Activated CD4-positive, alpha-beta memory T cell treated with anti-CD3 and anti-CD28 coated beads for 36 hours (primary cell): ENCODE data around the gene PITPNC1. TPM values are rescaled to one million over a fixed set of nuclear protein-coding genes. Genes with fewer than 3 reads are reported as not detected.
"Not testable (repeated sequence)": the region's sequence is repeated elsewhere in the genome, so short reads cannot be mapped to it uniquely, and the experiment has no call there.

Source experiments
- CTCF ChIA-PET: fragments of 350-600 bp; sonication (Branson Sonifier 250); formaldehyde crosslinking; loops from one replicate; lab custom pipeline; 2021; ENCODE audit warnings: antibody characterized with exemption, inconsistent platforms; lab: Charles Lee
- POLR2A ChIA-PET: fragments of 350-600 bp; sonication (Branson Sonifier 250); formaldehyde crosslinking; loops from one replicate; lab custom pipeline; 2021; ENCODE audit warnings: antibody characterized with exemption; lab: Charles Lee
- DNase-seq: peaks from one replicate; pipeline ENCODE4 v3.0.0-alpha.2; 2020
- H3K27ac Mint-ChIP-seq: one replicate; pipeline ENCODE4 v1.8.0; 2021; ENCODE audit warnings: mixed read lengths
- H3K27me3 Mint-ChIP-seq: one replicate; pipeline ENCODE4 v1.8.0; 2021; ENCODE audit warnings: mixed read lengths
- H3K36me3 Mint-ChIP-seq: one replicate; pipeline ENCODE4 v1.8.0; 2021; ENCODE audit warnings: mixed read lengths
- H3K4me1 Mint-ChIP-seq: one replicate; pipeline ENCODE4 v1.8.0; 2021; ENCODE audit warnings: low read depth, mixed read lengths
- H3K4me3 Mint-ChIP-seq: one replicate; pipeline ENCODE4 v1.8.0; 2021; ENCODE audit warnings: mild to moderate bottlenecking, mixed read lengths
- H3K9me3 Mint-ChIP-seq: one replicate; pipeline ENCODE4 v1.8.0; 2021; ENCODE audit warnings: mixed read lengths
- intact Hi-C: fragments of 100-400 bp; cut with micrococcal nuclease; formaldehyde crosslinking; loops from one replicate; pipeline ENCODE4 v1.15.1; 2023
- total RNA-seq, 2 experiments: library from RNA; stranded (reverse); gene quantifications; one replicate each; pipeline ENCODE4 v1.2.3, GENCODE V29; 2021

Gene PITPNC1
- total RNA-seq, 2 experiments from 2014 or later: 35.7 to 37.3 TPM

- CTCF ChIA-PET: interaction anchor here (2.9 kb wide), 1 partner anchor 110 kb away, joined by 9 read pairs; no protein-coding TSS in a partner anchor
- POLR2A ChIA-PET: no interaction called here
- Mint-ChIP-seq H3K27me3 (no peaks in the 10 kb centered on the region), H3K4me1 (peaks cover 53% of the 10 kb centered on the region), H3K9me3 (no peaks in the 10 kb centered on the region), H3K27ac (no peak overlapping the region), H3K4me3 (no peak overlapping the region), H3K36me3 (no peaks in the 10 kb centered on the region)
- intact Hi-C loops: no loop called here
- no peak for DNase-seq
Measured at GRCh38 chr17:67488768-67489167, 111.7 kb downstream of the PITPNC1 start.

- intact Hi-C loops: no loop called here
- ChIA-PET POLR2A (no interaction called here), CTCF (interaction anchor here (2.9 kb wide), 1 partner anchor 110 kb away, joined by 9 read pairs; no protein-coding TSS in a partner anchor)
- Mint-ChIP-seq H3K27ac (peak overlapping the region; percentile 64), H3K4me1 (peaks cover 49% of the 10 kb centered on the region), H3K4me3 (no peak overlapping the region), H3K27me3 (no peaks in the 10 kb centered on the region), H3K9me3 (no peaks in the 10 kb centered on the region), H3K36me3 (no peaks in the 10 kb centered on the region)
- DNase-seq: peak; percentile 49
Measured at GRCh38 chr17:67489273-67489672, 112.2 kb downstream of the PITPNC1 start.

DNA sequence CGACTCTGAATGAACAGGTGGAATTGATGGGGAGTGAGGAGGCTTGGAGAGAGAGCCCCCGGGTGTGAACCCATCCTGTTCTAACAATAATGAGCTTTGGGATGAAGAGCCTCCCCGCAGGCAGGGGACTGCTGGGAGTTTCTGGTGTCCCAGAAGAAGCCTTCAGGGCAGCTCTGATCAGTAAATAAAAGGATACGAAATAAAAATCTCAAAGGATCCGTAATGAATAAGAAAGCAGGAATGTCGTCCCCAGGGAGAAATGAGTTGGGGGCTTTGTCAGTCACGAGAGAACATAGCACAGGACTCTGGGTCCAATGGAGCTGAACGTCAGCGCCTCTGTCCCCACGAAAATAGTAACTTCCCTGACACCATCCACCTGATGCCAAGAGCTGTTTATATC lies 113.4 kb downstream of the PITPNC1 start:
- peaks cover 47% of the 10 kb centered on the region for H3K4me1 Mint-ChIP-seq
- H3K27me3 Mint-ChIP-seq: no peaks in the 10 kb centered on the region
- DNase-seq: no peak
- H3K27ac Mint-ChIP-seq: no peak overlapping the region
- H3K4me3 Mint-ChIP-seq: no peak overlapping the region
- H3K36me3 Mint-ChIP-seq: peaks cover 1% of the 10 kb centered on the region
- ChIA-PET POLR2A (interaction anchor here (0.6 kb wide), 1 partner anchor 13 kb away, joined by 4 read pairs; no protein-coding TSS in a partner anchor), CTCF (interaction anchor here (0.6 to 2.9 kb wide), 3 partner anchors 111 to 338 kb away, joined by 3 to 9 read pairs (median 3); no protein-coding TSS in a partner anchor)
- intact Hi-C loops: no loop called here
- peaks cover 2% of the 10 kb centered on the region for H3K9me3 Mint-ChIP-seq

- H3K4me3 Mint-ChIP-seq: no peak overlapping the region
- peaks cover 1% of the 10 kb centered on the region for H3K36me3 Mint-ChIP-seq
- ChIA-PET CTCF (interaction anchor here (0.6 to 2.9 kb wide), 3 partner anchors 16 to 199 kb away, joined by 3 to 9 read pairs (median 3); no protein-coding TSS in a partner anchor), POLR2A (no interaction called here)
- DNase-seq: no peak
- intact Hi-C loops: no loop called here
- peaks cover 47% of the 10 kb centered on the region for H3K4me1 Mint-ChIP-seq
- no peaks in the 10 kb centered on the region for H3K27me3 Mint-ChIP-seq
- peaks cover 4% of the 10 kb centered on the region for H3K9me3 Mint-ChIP-seq
- H3K27ac Mint-ChIP-seq: no peak overlapping the region
Measured at GRCh38 chr17:67491009-67491680, 114.1 kb downstream of the PITPNC1 start.

DNA sequence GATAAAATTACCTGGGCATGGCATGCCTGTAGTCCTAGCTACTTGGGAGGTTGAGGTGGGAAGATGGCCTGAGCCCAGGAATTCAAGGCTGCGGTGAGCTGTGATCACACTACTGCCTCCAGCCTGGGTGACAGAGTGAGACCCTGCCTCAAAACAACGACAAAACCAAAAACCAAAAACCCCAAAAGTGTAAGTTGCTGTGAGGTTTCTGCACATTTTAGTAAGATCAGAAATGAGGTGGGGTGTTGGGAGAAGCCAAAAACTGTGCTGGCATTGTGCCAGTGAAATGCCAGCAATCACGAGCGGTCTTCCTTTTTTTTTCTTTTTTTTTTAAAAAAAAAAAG lies 114.6 kb downstream of the PITPNC1 start:
- H3K4me3 Mint-ChIP-seq: no peak overlapping the region
- H3K9me3 Mint-ChIP-seq: peaks cover 4% of the 10 kb centered on the region
- POLR2A ChIA-PET: no interaction called here
- intact Hi-C loops: no loop called here
- H3K27me3 Mint-ChIP-seq: no peaks in the 10 kb centered on the region
- no peak overlapping the region for H3K27ac Mint-ChIP-seq
- no peak for DNase-seq
- CTCF ChIA-PET: interaction anchor here (0.9 to 2.9 kb wide), 3 partner anchors 10 to 113 kb away, joined by 3 to 9 read pairs (median 3); no protein-coding TSS in a partner anchor
- H3K4me1 Mint-ChIP-seq: peaks cover 46% of the 10 kb centered on the region
- peaks cover 1% of the 10 kb centered on the region for H3K36me3 Mint-ChIP-seq

DNA sequence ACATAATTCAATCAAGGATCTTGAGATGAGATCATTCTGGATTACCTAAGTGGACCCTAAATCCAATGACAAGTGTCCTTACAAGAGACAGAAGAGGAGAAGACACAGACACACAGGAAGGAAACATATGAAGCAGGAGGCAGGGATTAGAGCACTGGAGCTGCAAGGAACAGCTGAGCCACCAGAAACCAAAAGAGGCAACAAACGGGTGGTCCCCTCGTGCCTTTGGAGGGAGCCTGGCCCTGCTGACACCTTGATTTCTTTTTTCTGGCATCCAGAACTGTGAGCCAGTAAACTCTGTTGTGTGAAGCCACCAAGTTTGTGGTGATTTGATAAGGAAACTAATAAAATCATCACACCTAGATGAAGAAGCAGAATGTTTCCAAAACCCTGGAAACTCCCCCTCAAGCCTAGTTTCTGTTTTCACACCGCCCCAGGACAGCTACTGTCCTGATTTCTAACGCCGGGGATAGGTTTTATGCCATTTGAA lies 115.2 kb downstream of the PITPNC1 start:
- POLR2A ChIA-PET: no interaction called here
- peaks cover 42% of the 10 kb centered on the region for H3K4me1 Mint-ChIP-seq
- no peaks in the 10 kb centered on the region for H3K27me3 Mint-ChIP-seq

GRCh38 chr17:67492824-67493517 lies 115.9 kb downstream of the PITPNC1 start:
- peaks cover 1% of the 10 kb centered on the region for H3K36me3 Mint-ChIP-seq
- POLR2A ChIA-PET: interaction anchor here (1.3 kb wide), 1 partner anchor 127 kb away, joined by 4 read pairs; the partner anchor contains the start of gene PSMD12
- no peak overlapping the region for H3K27ac Mint-ChIP-seq
- CTCF ChIA-PET: interaction anchor here (0.5 to 3.0 kb wide), 3 partner anchors 9 to 21 kb away, joined by 3 to 10 read pairs (median 4); no protein-coding TSS in a partner anchor
- intact Hi-C loops: no loop called here
- H3K27me3 Mint-ChIP-seq: no peaks in the 10 kb centered on the region
- DNase-seq: no peak
- H3K4me3 Mint-ChIP-seq: no peak overlapping the region
- H3K9me3 Mint-ChIP-seq: peaks cover 4% of the 10 kb centered on the region
- H3K4me1 Mint-ChIP-seq: peaks cover 36% of the 10 kb centered on the region

More for the DNA sequence above, 115.2 kb downstream of the PITPNC1 start:
- DNase-seq: no peak
- intact Hi-C loops: no loop called here
- Mint-ChIP-seq H3K4me3 (no peak overlapping the region), H3K36me3 (peaks cover 1% of the 10 kb centered on the region), H3K9me3 (peaks cover 4% of the 10 kb centered on the region), H3K27ac (no peak overlapping the region)
- CTCF ChIA-PET: interaction anchor here (0.5 to 0.9 kb wide), 2 partner anchors 10 to 20 kb away, joined by 3 to 4 read pairs; no protein-coding TSS in a partner anchor

DNA sequence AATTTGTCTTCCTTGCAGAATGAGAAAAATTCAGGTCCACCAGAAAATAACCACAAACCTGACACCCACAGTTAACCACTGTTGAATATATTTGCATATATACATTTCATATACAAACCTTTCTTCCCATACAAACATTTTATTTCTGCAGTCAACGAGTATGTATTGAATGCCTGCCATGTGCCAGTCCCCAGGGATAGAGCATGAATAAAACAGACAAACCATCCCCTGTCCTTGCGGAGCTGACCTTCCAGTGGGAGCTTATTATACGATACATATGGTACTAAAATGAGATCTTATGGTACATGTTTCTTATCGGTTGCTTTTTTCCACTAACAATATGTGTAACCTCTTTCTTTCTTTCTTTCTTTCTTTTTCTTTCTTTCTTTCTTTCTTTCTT lies 116.7 kb downstream of the PITPNC1 start:
- no peak overlapping the region for H3K4me3 Mint-ChIP-seq
- H3K9me3 Mint-ChIP-seq: peaks cover 4% of the 10 kb centered on the region
- H3K36me3 Mint-ChIP-seq: peaks cover 1% of the 10 kb centered on the region
- H3K27me3 Mint-ChIP-seq: no peaks in the 10 kb centered on the region
- no peak overlapping the region for H3K27ac Mint-ChIP-seq
- ChIA-PET POLR2A (interaction anchor here (1.3 kb wide), 1 partner anchor 128 kb away, joined by 4 read pairs; the partner anchor contains the start of gene PSMD12), CTCF (interaction anchor here (3.0 kb wide), 1 partner anchor 18 kb away, joined by 10 read pairs; no protein-coding TSS in a partner anchor)
- no peak for DNase-seq
- intact Hi-C loops: no loop called here
- peaks cover 36% of the 10 kb centered on the region for H3K4me1 Mint-ChIP-seq

DNA sequence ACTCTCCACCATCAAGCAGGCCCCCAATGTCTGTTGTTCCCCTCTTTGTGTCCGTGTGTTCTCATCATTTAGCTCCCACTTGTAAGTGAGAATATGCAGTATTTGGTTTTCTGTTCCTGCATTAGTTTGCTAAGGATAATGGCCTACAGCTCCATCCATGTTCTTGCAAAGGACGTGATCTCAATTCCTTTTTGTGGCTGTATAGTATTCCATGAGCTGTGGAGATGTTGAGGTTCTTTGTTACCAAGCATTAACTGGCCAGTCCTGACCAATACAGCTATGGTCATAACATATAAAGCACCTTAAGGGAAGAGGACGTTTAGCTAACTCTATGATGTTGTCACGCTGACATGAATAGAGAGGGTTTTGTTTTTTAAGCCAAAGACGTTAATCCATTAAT lies 118.5 kb downstream of the PITPNC1 start:
- H3K27ac Mint-ChIP-seq, intact Hi-C loops: not testable (repeated sequence)

GRCh38 chr17:67496286-67496685 lies 119.2 kb downstream of the PITPNC1 start:
- Mint-ChIP-seq H3K4me3 (no peak overlapping the region), H3K9me3 (peaks cover 4% of the 10 kb centered on the region), H3K36me3 (peaks cover 1% of the 10 kb centered on the region), H3K27me3 (no peaks in the 10 kb centered on the region), H3K27ac (no peak overlapping the region), H3K4me1 (peaks cover 31% of the 10 kb centered on the region)
- POLR2A ChIA-PET: interaction anchor here (0.7 kb wide), 1 partner anchor 154 kb away, joined by 4 read pairs; no protein-coding TSS in a partner anchor
- intact Hi-C loops: no loop called here
- DNase-seq: no peak
- CTCF ChIA-PET: interaction anchor here (0.7 to 3.0 kb wide), 2 partner anchors 14 to 21 kb away, joined by 4 to 10 read pairs; no protein-coding TSS in a partner anchor

More for the DNA sequence above, 118.5 kb downstream of the PITPNC1 start:
- H3K36me3 Mint-ChIP-seq, H3K27me3 Mint-ChIP-seq, POLR2A ChIA-PET, H3K4me3 Mint-ChIP-seq, DNase-seq, H3K9me3 Mint-ChIP-seq: not testable (repeated sequence)
- CTCF ChIA-PET: interaction anchor here (3.0 kb wide), 1 partner anchor 20 kb away, joined by 10 read pairs; no protein-coding TSS in a partner anchor
- peaks cover 32% of the 10 kb centered on the region for H3K4me1 Mint-ChIP-seq

- peaks cover 35% of the 10 kb centered on the region for H3K4me1 Mint-ChIP-seq
- H3K4me3 Mint-ChIP-seq: no peak overlapping the region
- H3K9me3 Mint-ChIP-seq: peaks cover 4% of the 10 kb centered on the region
- H3K27ac Mint-ChIP-seq: no peak overlapping the region
- peaks cover 1% of the 10 kb centered on the region for H3K36me3 Mint-ChIP-seq
- H3K27me3 Mint-ChIP-seq: no peaks in the 10 kb centered on the region
- intact Hi-C loops: no loop called here
- CTCF ChIA-PET: no interaction called here
- DNase-seq: no peak
- POLR2A ChIA-PET: no interaction called here
Measured at GRCh38 chr17:67499685-67500084, 122.6 kb downstream of the PITPNC1 start.
